NCI-H1417 treated with DMSO at 0.1 percent for 48 hours (cell line): Measurements from ENCODE around the gene GPR61.

Experiments used
- DNase-seq: peaks from one replicate; lab custom pipeline; 2025; lab: John Stamatoyannopoulos, UW

Gene GPR61

DNA sequence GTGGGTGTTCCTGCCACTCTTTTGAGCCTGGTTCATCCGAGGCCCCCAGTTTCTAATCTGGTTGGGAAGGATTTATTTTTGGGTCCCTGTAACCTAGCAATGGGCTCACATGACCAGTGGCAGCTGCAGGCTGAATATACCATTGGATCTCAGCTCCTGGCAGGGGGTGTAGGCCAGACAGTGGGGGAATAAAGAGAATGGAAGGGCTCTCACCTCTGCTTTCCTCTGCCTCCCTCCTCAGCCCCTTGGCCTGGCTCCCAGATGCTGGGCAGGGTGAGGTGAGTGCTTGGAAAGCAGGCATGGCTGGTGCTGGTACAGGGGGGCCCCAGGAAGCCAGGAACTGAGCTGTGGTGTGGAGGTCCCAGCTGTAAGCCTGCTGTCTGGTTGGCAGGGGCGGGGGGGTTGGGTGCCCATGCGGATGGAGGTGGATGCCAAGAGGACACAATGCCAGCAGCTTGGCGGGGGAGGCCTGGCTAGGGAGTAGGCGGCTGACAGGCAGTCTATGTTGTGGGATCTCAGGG is 3.6 kb upstream of the GPR61 start:
- DNase-seq = no peak

DNA sequence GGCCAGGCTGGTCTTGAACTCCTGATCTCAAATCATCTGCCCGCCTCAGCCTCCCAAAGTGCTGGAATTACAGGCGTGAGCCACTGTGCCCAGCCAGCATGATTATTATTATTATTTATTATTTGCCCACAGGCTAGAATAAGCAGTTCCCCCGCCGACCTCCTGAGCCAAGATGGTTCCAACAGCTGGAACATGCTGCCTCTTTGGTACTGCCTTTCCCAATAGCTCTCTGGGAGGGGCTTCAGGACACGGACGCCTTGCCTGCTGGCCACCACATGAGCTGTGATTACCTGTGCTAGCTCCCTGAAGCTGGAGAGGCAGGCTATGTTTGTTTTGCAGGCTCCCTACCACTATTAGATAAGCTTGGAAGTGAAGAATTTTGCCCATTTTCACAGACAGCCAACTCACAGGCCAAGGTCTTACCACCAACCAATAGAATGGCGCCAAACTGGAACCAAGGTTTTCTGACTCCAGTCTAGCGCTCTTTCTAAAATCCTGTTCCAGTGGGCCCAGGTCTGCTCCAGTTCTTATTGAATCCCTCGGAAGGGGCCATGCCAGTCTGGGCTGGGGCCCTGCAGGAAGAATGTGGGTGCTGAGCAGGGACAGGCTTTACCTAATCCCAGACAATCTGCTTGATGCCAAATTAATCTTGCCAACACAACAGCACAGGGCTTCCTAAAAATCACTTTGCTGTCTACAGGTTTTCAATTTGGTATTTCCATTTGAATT is 2.1 kb upstream of the GPR61 start:
- no peak for DNase-seq

DNA sequence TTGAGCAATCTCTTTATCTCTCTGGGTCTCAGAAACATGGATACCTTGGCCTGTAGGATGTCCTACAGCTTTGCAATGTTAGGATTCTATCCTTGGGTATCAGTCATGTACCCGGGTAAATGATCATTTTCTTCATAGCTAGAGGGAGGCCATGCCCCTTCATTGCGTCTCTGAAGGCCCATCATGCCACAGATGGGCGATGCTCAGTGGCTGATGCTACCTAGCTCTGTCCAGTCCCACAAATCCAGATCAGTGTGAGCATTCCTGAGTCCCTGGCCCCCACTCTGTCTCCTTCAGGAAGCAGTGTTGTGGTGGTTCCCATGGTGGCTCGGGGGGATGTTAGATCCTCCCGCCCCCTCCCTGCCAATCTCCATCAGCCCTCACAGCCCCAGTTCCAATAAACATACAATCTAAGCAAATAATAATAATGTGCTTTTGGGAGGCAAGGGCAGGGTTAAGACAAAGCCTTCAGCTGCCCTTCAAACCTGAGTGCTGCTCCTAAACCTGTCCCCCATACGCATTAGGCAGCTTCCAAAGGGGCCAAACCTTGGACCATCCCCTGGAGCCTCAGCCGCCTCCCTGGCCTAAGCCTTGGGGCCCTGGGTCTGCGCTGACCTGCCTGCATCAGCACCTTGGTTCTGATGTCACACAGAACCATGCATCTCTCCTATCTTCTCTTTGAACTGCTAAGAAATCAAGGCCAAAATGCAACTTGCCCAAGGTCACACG is 681 bp upstream of the GPR61 start:
- DNase-seq = no peak

DNA sequence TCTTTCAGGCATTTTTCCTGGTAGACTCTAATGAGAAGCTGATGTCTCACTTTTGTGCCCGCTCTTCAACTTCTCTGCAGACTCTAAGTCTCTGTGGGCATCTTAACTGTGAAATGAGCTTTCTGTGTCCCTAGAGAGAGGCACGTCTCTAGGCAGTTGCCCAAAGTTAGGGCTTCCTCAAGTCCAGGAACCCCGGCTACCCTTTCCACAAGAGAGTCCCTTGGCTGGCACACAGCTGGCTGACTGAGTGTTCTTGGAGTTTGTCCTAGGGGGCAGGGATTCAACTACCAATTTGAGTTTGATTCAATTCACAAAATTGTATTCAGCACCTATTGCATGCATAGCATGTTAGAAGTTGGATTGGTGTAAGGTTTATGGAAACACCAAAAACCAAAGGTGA is 1.4 kb downstream of the GPR61 start:
- no peak for DNase-seq

DNA sequence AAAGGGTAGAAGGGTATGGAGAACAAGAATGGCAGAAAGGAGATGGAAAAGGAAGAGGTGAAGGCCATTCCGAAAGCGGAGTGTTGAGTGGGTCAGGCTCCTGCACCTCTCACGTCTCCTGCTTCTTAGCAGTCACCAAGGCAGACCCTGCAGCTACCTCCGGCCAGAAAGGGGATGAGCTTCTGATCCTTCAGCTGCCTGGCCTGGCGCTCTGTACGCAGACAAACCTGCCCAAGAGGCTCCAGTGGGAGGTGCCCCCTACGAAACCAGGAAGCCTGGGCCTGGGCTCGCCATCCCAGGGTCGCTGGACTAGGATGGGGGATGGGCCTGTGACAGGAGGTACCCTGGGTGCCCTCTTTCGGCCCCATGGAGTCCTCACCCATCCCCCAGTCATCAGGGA is 3.0 kb downstream of the GPR61 start:
- no peak for DNase-seq

DNA sequence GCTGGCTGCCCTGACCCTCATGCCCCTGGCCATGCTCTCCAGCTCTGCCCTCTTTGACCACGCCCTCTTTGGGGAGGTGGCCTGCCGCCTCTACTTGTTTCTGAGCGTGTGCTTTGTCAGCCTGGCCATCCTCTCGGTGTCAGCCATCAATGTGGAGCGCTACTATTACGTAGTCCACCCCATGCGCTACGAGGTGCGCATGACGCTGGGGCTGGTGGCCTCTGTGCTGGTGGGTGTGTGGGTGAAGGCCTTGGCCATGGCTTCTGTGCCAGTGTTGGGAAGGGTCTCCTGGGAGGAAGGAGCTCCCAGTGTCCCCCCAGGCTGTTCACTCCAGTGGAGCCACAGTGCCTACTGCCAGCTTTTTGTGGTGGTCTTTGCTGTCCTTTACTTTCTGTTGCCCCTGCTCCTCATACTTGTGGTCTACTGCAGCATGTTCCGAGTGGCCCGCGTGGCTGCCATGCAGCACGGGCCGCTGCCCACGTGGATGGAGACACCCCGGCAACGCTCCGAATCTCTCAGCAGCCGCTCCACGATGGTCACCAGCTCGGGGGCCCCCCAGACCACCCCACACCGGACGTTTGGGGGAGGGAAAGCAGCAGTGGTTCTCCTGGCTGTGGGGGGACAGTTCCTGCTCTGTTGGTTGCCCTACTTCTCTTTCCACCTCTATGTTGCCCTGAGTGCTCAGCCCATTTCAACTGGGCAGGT is 3.8 kb downstream of the GPR61 start:
- no peak for DNase-seq

DNA sequence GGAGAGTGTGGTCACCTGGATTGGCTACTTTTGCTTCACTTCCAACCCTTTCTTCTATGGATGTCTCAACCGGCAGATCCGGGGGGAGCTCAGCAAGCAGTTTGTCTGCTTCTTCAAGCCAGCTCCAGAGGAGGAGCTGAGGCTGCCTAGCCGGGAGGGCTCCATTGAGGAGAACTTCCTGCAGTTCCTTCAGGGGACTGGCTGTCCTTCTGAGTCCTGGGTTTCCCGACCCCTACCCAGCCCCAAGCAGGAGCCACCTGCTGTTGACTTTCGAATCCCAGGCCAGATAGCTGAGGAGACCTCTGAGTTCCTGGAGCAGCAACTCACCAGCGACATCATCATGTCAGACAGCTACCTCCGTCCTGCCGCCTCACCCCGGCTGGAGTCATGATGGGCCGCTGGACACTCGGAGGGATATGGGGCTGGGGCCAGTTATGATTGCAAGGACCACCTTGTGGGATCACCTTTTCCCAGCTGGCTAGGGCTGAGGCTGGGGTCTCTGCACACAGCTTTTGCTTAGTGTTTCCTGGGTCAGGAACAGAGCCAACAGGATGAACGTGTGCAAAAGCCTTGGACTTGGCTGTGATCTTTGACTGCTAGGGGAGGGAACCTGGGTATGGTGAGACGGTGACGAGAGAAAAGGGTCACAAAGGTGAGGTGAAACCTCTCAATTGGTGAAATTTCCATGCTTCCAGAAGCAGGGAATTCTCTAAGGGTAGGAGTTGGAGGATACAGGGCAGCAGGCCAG is 4.5 kb downstream of the GPR61 start:
- no peak for DNase-seq

DNA sequence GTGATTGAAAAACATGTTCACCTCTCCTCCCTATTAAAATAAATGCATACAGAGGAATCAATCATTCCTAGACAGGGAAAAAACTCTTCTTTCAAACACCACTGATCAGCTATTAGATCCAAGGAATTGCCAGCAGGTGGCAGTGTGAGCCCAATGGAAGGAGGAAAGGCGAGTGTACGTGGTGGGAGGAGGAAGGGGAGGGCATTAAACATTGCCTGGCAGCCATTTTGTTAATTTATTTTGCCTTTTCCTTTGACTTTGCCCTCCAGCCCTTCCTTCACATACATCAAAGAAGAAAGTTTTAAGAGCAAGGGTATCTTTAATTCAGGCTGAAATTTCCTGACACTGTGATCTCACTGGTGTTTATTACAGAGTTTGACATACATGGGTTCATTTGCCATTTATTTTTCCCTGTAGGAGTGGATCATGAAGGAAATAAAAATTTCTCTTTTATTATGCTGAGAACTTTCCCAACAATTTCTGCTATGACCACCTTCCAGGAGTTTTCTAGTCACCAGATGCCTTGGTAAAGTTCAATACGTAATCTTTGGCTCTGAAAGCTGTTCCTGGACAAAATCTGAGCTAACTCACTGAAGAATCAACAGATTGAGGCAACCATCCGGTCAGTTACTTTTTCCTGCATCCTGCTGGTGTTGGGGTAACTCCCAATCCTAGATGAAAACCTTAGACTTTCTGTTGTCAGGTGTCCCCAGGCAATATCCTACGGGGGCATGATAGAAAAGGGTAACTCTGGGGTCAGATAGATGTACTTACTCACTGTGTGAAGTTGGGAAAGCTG is 6.8 kb downstream of the GPR61 start:
- peak; percentile 74 for DNase-seq

DNA sequence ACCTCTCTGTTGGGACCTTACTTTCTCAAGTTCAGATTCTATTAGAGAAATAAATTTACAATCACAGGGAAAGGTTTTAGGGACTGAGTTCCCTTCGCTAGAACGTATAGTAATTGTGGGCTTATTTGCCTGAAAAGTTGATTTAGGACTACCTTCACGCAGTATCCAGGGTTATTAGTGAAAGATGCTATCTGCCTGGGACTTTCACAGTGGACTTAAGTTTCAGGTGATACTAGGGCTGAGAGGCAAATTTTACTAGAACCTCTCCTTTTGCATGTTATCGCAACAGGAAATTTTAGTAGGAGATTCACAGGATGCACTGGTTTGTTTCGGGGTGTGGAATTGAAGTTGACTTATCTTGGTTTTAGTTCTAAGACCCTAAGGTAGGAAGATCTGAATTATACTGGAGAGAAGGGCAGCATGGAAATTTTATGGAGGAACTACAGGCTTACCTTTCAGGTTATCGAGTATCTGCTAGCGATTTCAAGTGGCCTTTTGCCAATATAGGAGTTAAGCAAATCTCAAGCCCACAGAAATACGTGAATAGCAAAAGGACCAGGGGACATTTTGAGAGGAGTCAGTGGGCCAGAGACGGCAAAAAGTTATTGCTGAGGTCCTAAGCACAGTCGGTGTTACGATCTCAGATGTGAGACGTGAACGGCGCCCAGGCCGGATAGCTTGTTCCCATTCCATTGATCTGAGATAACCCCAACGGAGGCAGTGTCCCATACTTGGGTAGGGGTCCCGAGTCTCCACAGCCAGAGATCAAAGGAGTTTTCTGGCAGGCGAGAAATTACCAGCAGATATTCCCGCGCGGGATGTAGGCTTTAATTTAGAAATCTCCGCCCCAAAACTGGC is 8.0 kb downstream of the GPR61 start:
- no peak for DNase-seq

DNA sequence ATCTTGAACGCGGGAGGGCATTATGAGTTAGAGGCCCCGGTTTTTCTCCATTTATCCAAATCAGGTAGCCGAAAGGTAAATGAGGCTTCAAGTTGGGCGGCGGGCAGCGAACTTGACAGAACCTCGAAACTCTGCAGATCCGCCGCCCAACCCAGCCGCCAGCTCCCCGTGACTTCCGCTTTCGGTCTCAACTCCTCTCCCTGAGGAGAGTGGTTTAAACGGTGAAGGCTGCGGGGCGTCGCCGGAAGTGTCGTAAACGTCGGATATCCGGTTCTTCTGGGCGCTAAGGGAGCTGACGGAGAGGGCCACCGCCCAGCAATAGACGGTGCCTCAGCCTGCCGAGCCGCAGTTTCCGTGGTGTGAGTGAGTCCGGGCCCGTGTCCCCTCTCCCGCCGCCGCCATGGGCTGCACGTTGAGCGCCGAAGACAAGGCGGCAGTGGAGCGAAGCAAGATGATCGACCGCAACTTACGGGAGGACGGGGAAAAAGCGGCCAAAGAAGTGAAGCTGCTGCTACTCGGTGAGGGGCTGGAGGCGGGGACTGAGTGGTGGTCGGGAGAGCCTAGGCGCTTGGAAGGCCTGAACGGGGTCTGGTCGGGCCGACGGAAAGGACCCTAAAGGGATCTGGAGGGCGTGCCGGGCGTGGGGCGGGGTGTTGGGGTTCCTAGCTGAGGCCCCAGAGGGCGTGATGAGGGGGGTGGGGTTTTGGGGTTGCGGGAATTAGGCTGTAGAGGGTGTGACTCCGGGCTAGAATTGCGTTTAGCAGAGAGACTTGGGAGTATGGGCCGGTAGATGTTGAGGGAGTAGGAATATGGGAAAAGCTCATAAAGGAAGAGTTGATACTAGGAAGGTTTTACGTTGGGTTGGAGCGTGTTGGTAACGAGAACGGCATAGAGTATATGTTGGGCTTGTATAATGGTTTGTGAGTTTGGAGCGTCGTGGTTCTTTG is 8.9 kb downstream of the GPR61 start, which contains the start of gene GNAI3:
GNAI3 (plus strand) TSS at position 295 of the 947 bp plus-strand sequence; CDS start at position 401, 106 bp downstream.
- DNase-seq = peak; percentile 82

DNA sequence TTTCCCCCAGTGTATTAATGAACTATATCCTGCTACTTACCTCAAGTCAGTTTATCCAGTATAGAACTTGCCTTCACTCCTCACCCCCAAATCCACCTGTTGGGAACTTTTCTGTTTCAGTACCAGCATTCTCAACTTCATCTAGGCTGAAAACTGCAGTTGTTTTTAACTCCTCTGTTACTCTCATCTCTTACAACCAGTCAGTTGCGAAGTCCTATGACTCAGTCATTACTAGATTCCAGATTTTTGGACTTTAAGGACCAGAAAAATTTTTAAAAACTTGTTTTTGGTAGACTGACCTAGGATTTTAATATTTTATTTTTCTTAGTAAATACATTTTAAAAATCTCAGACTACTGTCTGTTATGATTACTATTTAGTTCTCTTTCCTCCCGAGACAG is 16.9 kb downstream of the GPR61 start:
- DNase-seq = no peak

DNA sequence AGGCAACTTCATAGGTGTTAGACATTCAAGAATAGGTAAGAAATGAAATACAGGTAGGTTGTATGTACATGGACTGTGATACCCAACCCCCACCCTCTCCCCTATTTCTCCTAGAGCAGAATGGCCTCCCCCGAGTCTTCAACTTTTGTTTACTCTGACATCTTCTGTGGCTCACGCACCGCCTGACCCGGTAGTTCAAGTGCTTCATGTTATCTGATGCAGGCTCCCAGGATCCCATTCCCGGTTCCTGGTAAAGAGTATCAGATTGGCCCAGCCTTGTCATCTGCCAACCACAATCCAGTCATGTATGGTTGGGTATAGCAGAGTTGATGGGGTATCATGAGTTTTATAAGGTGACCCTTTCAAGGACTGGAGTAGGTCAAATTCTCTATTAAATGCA is 17.8 kb downstream of the GPR61 start:
- DNase-seq = no peak

DNA sequence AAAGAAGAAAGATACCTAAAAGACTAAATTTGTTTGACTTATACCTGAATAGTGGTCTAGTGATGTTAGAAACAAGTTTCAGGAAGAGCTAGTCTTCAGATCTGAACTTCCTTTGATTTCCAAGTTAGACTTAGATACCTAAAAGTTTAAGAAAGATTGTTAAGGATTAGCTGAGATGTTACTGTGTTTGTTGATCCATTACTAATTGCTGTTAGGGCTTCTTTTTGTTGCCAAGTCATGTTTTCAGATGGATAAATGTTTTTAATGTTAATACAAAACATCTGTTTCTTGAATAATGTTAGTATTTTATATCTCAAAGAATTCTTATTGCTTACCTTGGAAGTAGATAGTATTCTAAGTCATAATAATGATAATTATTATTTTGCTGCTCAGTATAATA is 20.3 kb downstream of the GPR61 start:
- no peak for DNase-seq

DNA sequence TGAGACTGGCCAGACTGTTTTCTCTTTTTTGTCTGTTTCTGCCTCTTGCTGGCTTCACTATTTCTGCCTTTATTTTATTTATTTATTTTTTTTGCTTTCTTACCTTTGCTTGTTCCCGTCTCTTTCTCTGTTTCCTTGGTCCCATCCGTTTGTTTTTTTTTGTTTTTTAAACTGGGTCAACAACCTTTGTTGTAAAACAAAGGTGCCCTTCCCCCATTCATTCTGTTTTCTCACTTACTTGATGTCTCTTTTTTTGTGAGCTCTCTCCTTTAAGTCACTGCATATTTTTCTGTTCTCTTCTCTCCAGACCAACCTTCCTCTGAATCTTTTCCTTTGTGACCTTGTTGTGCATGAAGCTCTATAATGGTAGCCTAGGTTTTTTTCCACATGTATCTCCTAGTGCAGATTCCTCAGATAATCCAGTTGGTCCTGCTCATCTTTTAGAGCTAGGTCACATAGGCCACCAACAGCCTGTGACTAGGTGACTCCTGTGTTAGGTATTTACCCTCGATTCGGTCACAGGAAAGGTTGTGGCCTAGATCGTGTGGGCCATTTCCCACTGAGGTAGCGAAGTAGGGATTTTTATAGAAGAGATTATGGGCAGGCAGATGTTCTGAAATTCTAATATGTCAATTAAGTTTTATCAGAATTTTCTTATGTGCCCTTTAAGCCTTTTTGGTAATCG is 24.7 kb downstream of the GPR61 start:
- DNase-seq = no peak

DNA sequence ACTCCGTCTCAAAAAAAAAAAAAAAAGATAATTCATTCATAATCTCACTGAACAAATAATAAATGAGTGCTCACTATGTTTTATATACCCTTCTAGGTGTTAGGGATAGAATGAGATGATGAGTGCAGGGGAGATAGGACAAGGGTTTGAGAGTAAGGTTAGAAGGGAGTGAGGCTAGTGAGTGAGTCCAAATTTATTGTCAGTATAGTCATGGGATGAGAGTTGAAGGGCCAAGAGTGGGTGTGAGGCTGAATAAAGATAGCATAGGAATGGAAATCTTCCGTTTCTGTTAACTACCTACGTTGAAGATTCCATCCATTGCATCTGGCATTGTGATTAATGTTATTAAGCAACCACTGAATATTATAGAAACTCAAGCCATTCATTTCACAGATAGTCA is 25.6 kb downstream of the GPR61 start:
- DNase-seq = no peak

DNA sequence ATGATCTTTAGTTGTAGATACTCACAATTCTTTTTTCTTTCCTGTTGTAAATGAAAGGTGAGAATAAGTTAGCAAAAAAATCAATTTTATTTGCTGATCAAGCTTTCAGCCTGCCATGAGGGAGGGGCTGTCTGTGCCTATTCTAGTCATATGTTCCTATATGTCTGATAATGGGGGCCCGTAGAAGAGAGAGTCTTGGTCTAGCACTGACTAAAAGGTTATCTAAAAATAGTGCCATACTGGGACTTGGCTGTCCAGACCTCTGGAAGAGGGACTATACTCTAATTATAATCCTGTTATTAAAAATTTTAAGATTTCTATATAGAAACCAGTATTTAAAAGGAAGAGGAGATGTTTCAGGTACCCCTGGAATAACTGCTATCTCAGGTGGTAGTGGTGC is 27.3 kb downstream of the GPR61 start:
- DNase-seq = no peak

DNA sequence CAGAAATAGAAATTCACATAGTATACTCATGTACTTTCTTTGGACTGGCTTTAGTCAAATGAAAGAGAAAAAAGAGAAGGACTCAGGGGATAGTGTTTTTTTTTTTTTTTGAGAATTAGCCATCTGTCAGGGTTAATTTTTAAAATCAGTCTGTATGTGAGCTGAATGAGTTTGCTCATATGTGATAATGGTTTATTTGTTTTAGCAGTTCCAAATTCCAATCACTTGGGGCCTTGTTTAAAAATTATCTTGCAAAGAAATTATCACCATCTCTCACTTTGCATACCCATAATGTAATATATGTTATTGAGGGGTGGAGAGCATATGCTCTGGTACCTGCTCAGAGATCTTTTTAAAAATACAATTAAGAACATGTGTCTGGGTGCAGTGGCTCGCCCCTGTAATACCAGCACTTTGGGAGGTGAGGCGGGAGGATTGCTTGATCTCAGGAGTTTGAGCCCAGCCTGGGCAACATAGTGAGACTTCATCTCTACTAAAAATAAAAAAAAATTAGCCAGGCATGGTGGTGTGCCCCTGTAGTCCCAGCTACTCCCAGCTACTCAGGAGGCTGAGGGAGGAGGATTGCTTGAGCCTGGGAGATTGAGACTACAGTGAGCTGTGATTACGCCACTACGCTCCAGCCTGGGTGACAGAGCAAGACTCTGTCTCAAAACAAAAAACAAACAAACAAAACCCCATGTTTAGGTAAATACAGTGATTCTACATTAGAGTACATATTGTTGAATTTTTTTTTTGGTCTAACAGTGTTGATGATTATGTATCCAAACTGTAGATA is 28.4 kb downstream of the GPR61 start:
- no peak for DNase-seq

DNA sequence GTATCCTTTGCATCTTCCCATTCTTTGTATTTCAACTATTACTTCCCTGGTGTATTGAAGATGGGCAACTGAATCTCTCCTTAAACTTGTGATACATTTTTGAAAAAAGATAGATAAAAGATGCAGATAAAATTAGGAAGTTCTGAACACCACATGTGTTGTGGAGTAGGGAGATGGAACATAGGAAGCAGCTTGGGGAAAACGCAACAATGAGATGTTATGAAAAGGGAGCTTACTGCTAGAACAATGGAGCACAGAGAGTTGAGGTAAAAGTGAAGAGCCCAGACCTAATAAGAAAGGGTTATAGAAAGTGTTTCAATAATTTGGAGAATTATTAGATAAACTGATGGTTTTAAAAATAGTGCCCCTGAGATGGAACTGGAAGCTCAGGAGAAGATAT is 29.7 kb downstream of the GPR61 start:
- DNase-seq = no peak
